ENCODE data around the gene NDUFB5.

The NDUFB5 gene

GRCh38 chr3:179603321-179603720, 1.3 kb upstream of the NDUFB5 start:
- no peak overlapping the region for H3K27ac ChIP-seq (ENCODE audit: low read depth, low read length)
- H3K4me1 ChIP-seq (ENCODE audit: insufficient read depth, low read length): peaks cover 16% of the 10 kb centered on the region
- H3K4me3 ChIP-seq (ENCODE audit: low read depth in 1 of 2, low read length in 2 of 2): no peak overlapping the region

GRCh38 chr3:179603831-179604230, 763 bp upstream of the NDUFB5 start:
- H3K4me1 ChIP-seq (ENCODE audit: insufficient read depth, low read length): peaks cover 16% of the 10 kb centered on the region
- peak overlapping the region; percentile 82 to 100 for H3K4me3 ChIP-seq (ENCODE audit: low read depth in 1 of 2, low read length in 2 of 2)
- H3K27me3 ChIP-seq (ENCODE audit: control insufficient read depth in 1 of 2, insufficient read depth in 2 of 2, low read length in 2 of 2): no peaks in the 10 kb centered on the region
- peak overlapping the region; percentile 99 for H3K9ac ChIP-seq (ENCODE audit: low read length)
- H3K27ac ChIP-seq (ENCODE audit: low read depth, low read length): peak overlapping the region; percentile 89
- H3K36me3 ChIP-seq (ENCODE audit: insufficient read depth, low read length): peaks cover 17% of the 10 kb centered on the region
- no peaks in the 10 kb centered on the region for H3K9me3 ChIP-seq (ENCODE audit: low read length)

More at GRCh38 chr3:179603321-179603720, 1.3 kb upstream of the NDUFB5 start:
- peak overlapping the region; percentile 99 for H3K9ac ChIP-seq (ENCODE audit: low read length)
- no peaks in the 10 kb centered on the region for H3K9me3 ChIP-seq (ENCODE audit: low read length)
- no peaks in the 10 kb centered on the region for H3K27me3 ChIP-seq (ENCODE audit: control insufficient read depth in 1 of 2, insufficient read depth in 2 of 2, low read length in 2 of 2)
- H3K36me3 ChIP-seq (ENCODE audit: insufficient read depth, low read length): peaks cover 22% of the 10 kb centered on the region

- Histone ChIP-seq H3K27me3 (ENCODE audit: control insufficient read depth in 1 of 2, insufficient read depth in 2 of 2, low read length in 2 of 2) (no peaks in the 10 kb centered on the region), H3K27ac (ENCODE audit: low read depth, low read length) (no peak overlapping the region), H3K4me3 (ENCODE audit: low read depth in 1 of 2, low read length in 2 of 2) (no peak overlapping the region), H3K36me3 (ENCODE audit: insufficient read depth, low read length) (no peaks in the 10 kb centered on the region), H3K4me1 (ENCODE audit: insufficient read depth, low read length) (peaks cover 19% of the 10 kb centered on the region), H3K9me3 (ENCODE audit: low read length) (no peaks in the 10 kb centered on the region), H3K9ac (ENCODE audit: low read length) (no peak overlapping the region)
Observed at GRCh38 chr3:179606534-179607085, 2.0 kb downstream of the NDUFB5 start.

GRCh38 chr3:179608931-179609720, 4.5 kb downstream of the NDUFB5 start:
- no peak overlapping the region for H3K9ac ChIP-seq (ENCODE audit: low read length)
- H3K4me3 ChIP-seq (ENCODE audit: low read depth in 1 of 2, low read length in 2 of 2): no peak overlapping the region
- H3K4me1 ChIP-seq (ENCODE audit: insufficient read depth, low read length): peaks cover 8% of the 10 kb centered on the region
- H3K9me3 ChIP-seq (ENCODE audit: low read length): no peaks in the 10 kb centered on the region
- H3K27me3 ChIP-seq (ENCODE audit: control insufficient read depth in 1 of 2, insufficient read depth in 2 of 2, low read length in 2 of 2): no peaks in the 10 kb centered on the region
- H3K27ac ChIP-seq (ENCODE audit: low read depth, low read length): no peak overlapping the region
- H3K36me3 ChIP-seq (ENCODE audit: insufficient read depth, low read length): no peaks in the 10 kb centered on the region

GRCh38 chr3:179610066-179610465, 5.5 kb downstream of the NDUFB5 start:
- Histone ChIP-seq H3K4me3 (ENCODE audit: low read depth in 1 of 2, low read length in 2 of 2) (no peak overlapping the region), H3K27me3 (ENCODE audit: control insufficient read depth in 1 of 2, insufficient read depth in 2 of 2, low read length in 2 of 2) (no peaks in the 10 kb centered on the region), H3K9ac (ENCODE audit: low read length) (no peak overlapping the region), H3K4me1 (ENCODE audit: insufficient read depth, low read length) (peaks cover 7% of the 10 kb centered on the region), H3K27ac (ENCODE audit: low read depth, low read length) (no peak overlapping the region), H3K36me3 (ENCODE audit: insufficient read depth, low read length) (no peaks in the 10 kb centered on the region), H3K9me3 (ENCODE audit: low read length) (no peaks in the 10 kb centered on the region)

GRCh38 chr3:179613807-179614206, 9.2 kb downstream of the NDUFB5 start:
- no peak overlapping the region for H3K27ac ChIP-seq (ENCODE audit: low read depth, low read length)
- peaks cover 3% of the 10 kb centered on the region for H3K4me1 ChIP-seq (ENCODE audit: insufficient read depth, low read length)
- H3K9ac ChIP-seq (ENCODE audit: low read length): no peak overlapping the region

GRCh38 chr3:179615458-179616173, 11.0 kb downstream of the NDUFB5 start:
- Histone ChIP-seq H3K4me1 (ENCODE audit: insufficient read depth, low read length) (peaks cover 3% of the 10 kb centered on the region), H3K9me3 (ENCODE audit: low read length) (no peaks in the 10 kb centered on the region), H3K4me3 (ENCODE audit: low read depth in 1 of 2, low read length in 2 of 2) (no peak overlapping the region), H3K27ac (ENCODE audit: low read depth, low read length) (no peak overlapping the region), H3K9ac (ENCODE audit: low read length) (no peak overlapping the region), H3K36me3 (ENCODE audit: insufficient read depth, low read length) (peaks cover 19% of the 10 kb centered on the region), H3K27me3 (ENCODE audit: control insufficient read depth in 1 of 2, insufficient read depth in 2 of 2, low read length in 2 of 2) (no peaks in the 10 kb centered on the region)

More at GRCh38 chr3:179613807-179614206, 9.2 kb downstream of the NDUFB5 start:
- peaks cover 17% of the 10 kb centered on the region for H3K36me3 ChIP-seq (ENCODE audit: insufficient read depth, low read length)
- H3K9me3 ChIP-seq (ENCODE audit: low read length): no peaks in the 10 kb centered on the region
- H3K4me3 ChIP-seq (ENCODE audit: low read depth in 1 of 2, low read length in 2 of 2): no peak overlapping the region
- no peaks in the 10 kb centered on the region for H3K27me3 ChIP-seq (ENCODE audit: control insufficient read depth in 1 of 2, insufficient read depth in 2 of 2, low read length in 2 of 2)

GRCh38 chr3:179622023-179622422, 17.4 kb downstream of the NDUFB5 start:
- H3K36me3 ChIP-seq (ENCODE audit: insufficient read depth, low read length): peaks cover 42% of the 10 kb centered on the region
- H3K4me1 ChIP-seq (ENCODE audit: insufficient read depth, low read length): no peaks in the 10 kb centered on the region
- no peak overlapping the region for H3K9ac ChIP-seq (ENCODE audit: low read length)
- no peak overlapping the region for H3K27ac ChIP-seq (ENCODE audit: low read depth, low read length)
- H3K4me3 ChIP-seq (ENCODE audit: low read depth in 1 of 2, low read length in 2 of 2): no peak overlapping the region
- no peaks in the 10 kb centered on the region for H3K27me3 ChIP-seq (ENCODE audit: control insufficient read depth in 1 of 2, insufficient read depth in 2 of 2, low read length in 2 of 2)
- H3K9me3 ChIP-seq (ENCODE audit: low read length): no peaks in the 10 kb centered on the region

GRCh38 chr3:179624451-179624850, 19.9 kb downstream of the NDUFB5 start:
- Histone ChIP-seq H3K36me3 (ENCODE audit: insufficient read depth, low read length) (peaks cover 30% of the 10 kb centered on the region), H3K4me3 (ENCODE audit: low read depth in 1 of 2, low read length in 2 of 2) (no peak overlapping the region)

GRCh38 chr3:179630753-179631451, 26.3 kb downstream of the NDUFB5 start:
- peaks cover under 1% of the 10 kb centered on the region for H3K36me3 ChIP-seq (ENCODE audit: insufficient read depth, low read length)

More at GRCh38 chr3:179624451-179624850, 19.9 kb downstream of the NDUFB5 start:
- no peak overlapping the region for H3K27ac ChIP-seq (ENCODE audit: low read depth, low read length)
- H3K4me1 ChIP-seq (ENCODE audit: insufficient read depth, low read length): no peaks in the 10 kb centered on the region
- no peaks in the 10 kb centered on the region for H3K9me3 ChIP-seq (ENCODE audit: low read length)
- H3K9ac ChIP-seq (ENCODE audit: low read length): no peak overlapping the region
- H3K27me3 ChIP-seq (ENCODE audit: control insufficient read depth in 1 of 2, insufficient read depth in 2 of 2, low read length in 2 of 2): no peaks in the 10 kb centered on the region

GRCh38 chr3:179640469-179640868, 35.9 kb downstream of the NDUFB5 start:
- H3K9me3 ChIP-seq (ENCODE audit: low read length): no peaks in the 10 kb centered on the region
- H3K9ac ChIP-seq (ENCODE audit: low read length): no peak overlapping the region
- no peaks in the 10 kb centered on the region for H3K4me1 ChIP-seq (ENCODE audit: insufficient read depth, low read length)
- no peaks in the 10 kb centered on the region for H3K36me3 ChIP-seq (ENCODE audit: insufficient read depth, low read length)
- no peak overlapping the region for H3K27ac ChIP-seq (ENCODE audit: low read depth, low read length)
- no peak overlapping the region for H3K4me3 ChIP-seq (ENCODE audit: low read depth in 1 of 2, low read length in 2 of 2)
- no peaks in the 10 kb centered on the region for H3K27me3 ChIP-seq (ENCODE audit: control insufficient read depth in 1 of 2, insufficient read depth in 2 of 2, low read length in 2 of 2)

More at GRCh38 chr3:179630753-179631451, 26.3 kb downstream of the NDUFB5 start:
- Histone ChIP-seq H3K9ac (ENCODE audit: low read length) (no peak overlapping the region), H3K27ac (ENCODE audit: low read depth, low read length) (no peak overlapping the region), H3K27me3 (ENCODE audit: control insufficient read depth in 1 of 2, insufficient read depth in 2 of 2, low read length in 2 of 2) (no peaks in the 10 kb centered on the region), H3K4me3 (ENCODE audit: low read depth in 1 of 2, low read length in 2 of 2) (no peak overlapping the region), H3K4me1 (ENCODE audit: insufficient read depth, low read length) (no peaks in the 10 kb centered on the region), H3K9me3 (ENCODE audit: low read length) (no peaks in the 10 kb centered on the region)
